B cell (primary cell): Measurements from ENCODE around the gene KIF26B. TPM values are rescaled to one million over a fixed set of nuclear protein-coding genes. Genes with fewer than 3 reads are reported as not detected.

Source experiments
- ATAC-seq: fragments of 200-7000 bp; cut with Tn5 transposase; one replicate; pipeline ENCODE4 v1.10.0; 2021; ENCODE audit warnings: low read depth, mild to moderate bottlenecking, moderate number of reproducible peaks, moderate library complexity
- CTCF ChIA-PET: fragments of 350-600 bp; sonication (Branson Sonifier 250); formaldehyde crosslinking; loops from one replicate; lab custom pipeline; 2021; ENCODE audit warnings: antibody characterized with exemption, inconsistent platforms; lab: Charles Lee
- POLR2A ChIA-PET: fragments of 350-600 bp; sonication (Branson Sonifier 250); formaldehyde crosslinking; loops from one replicate; lab custom pipeline; 2021; ENCODE audit warnings: antibody characterized with exemption; lab: Charles Lee
- DNase-seq: peaks from one replicate; pipeline ENCODE4 v3.0.0; 2013
- H2AFZ ChIP-seq: 2 replicates; pipeline ENCODE4 v1.6.1; 2012; ENCODE audit warnings: mild to moderate bottlenecking, low read depth, low read length; ENCODE audit not compliant: insufficient read depth, poor library complexity, severe bottlenecking
- H3K27ac ChIP-seq, 2 donors: 1 replicate in 1 of 2; 2 replicates in 1 of 2; pipeline ENCODE4 v1.5.1; 2012 to 2013; ENCODE audit warnings: low read length in 2 of 2, mild to moderate bottlenecking in 2 of 2, moderate library complexity in 1 of 2
- H3K27me3 ChIP-seq, 4 experiments: fragments of 200-600 bp in 1 of 4; sonication (generic) in 1 of 4; replicated peaks in 1 of 4; 1 replicate in 2 of 4; 2 replicates in 2 of 4; pipeline versions ENCODE4 v1.6.1 to v1.7.0; 2013 to 2016; ENCODE audit warnings: low read length in 3 of 4, mild to moderate bottlenecking in 2 of 4, mixed read lengths in 1 of 4, moderate library complexity in 1 of 4; ENCODE audit not compliant: insufficient read depth in 4 of 4, control insufficient read depth in 3 of 4; ENCODE audit errors: control extremely low read depth in 1 of 4
- H3K36me3 ChIP-seq, 2 experiments: replicated peaks in 1 of 2; 1 replicate in 1 of 2; 2 replicates in 1 of 2; pipeline versions ENCODE4 v1.6.1 to v1.7.1; 2013; ENCODE audit warnings: low read length in 1 of 2; ENCODE audit not compliant: insufficient read depth in 2 of 2, control insufficient read depth in 1 of 2; ENCODE audit errors: control extremely low read depth in 1 of 2, extremely low read depth in 1 of 2
- H3K4me1 ChIP-seq, 2 donors: fragments of 200-600 bp in 1 of 2; sonication (generic) in 1 of 2; 1 replicate in 1 of 2; 2 replicates in 1 of 2; pipeline versions ENCODE4 v1.5.1 to v1.6.1; 2013 to 2017; ENCODE audit warnings: low read length in 2 of 2; ENCODE audit not compliant: control insufficient read depth in 2 of 2, insufficient read depth in 2 of 2
- H3K4me2 ChIP-seq: replicated peaks from 2 replicates; pipeline ENCODE3; 2012; ENCODE audit warnings: mild to moderate bottlenecking, low read depth, low read length; ENCODE audit not compliant: poor library complexity, severe bottlenecking
- H3K4me3 ChIP-seq, 5 experiments: fragments of 200-600 bp in 1 of 5; sonication (generic) in 1 of 5; 1 replicate in 3 of 5; 2 replicates in 2 of 5; pipeline versions ENCODE4 v1.5.1 to v1.7.0; 2011 to 2016; ENCODE audit warnings: low read length in 4 of 5, mild to moderate bottlenecking in 4 of 5, low read depth in 2 of 5, control low read depth in 1 of 5, moderate library complexity in 1 of 5; ENCODE audit not compliant: insufficient read depth in 1 of 5; ENCODE audit errors: control extremely low read depth in 1 of 5, extremely low read depth in 1 of 5
- H3K79me2 ChIP-seq: fragments of 200-600 bp; sonication (generic); one replicate; pipeline ENCODE4 v1.6.0; 2016; ENCODE audit warnings: low read length; ENCODE audit not compliant: control insufficient read depth, insufficient read depth
- H3K9ac ChIP-seq: fragments of 200-600 bp; sonication (generic); 2 replicates; pipeline ENCODE4 v1.6.1; 2017; ENCODE audit warnings: mild to moderate bottlenecking, low read length, moderate library complexity
- H3K9me3 ChIP-seq, 3 donors: one replicate each; pipeline versions ENCODE4 v1.6.1 to v1.7.1; 2013; ENCODE audit warnings: low read length in 2 of 3; ENCODE audit not compliant: control insufficient read depth in 2 of 3, insufficient read depth in 1 of 3; ENCODE audit errors: control extremely low read depth in 1 of 3
- H4K20me1 ChIP-seq: 2 replicates; pipeline ENCODE4 v1.6.0; 2012; ENCODE audit warnings: mild to moderate bottlenecking, low read length; ENCODE audit not compliant: insufficient read depth, control insufficient read depth, poor library complexity, severe bottlenecking
- H3K27ac Mint-ChIP-seq: one replicate; pipeline ENCODE4 v1.8.0; 2021; ENCODE audit warnings: mixed read lengths
- H3K27me3 Mint-ChIP-seq: one replicate; pipeline ENCODE4 v1.8.0; 2021; ENCODE audit warnings: mixed read lengths
- H3K4me1 Mint-ChIP-seq: one replicate; pipeline ENCODE4 v1.8.0; 2021; ENCODE audit warnings: mixed read lengths
- H3K4me3 Mint-ChIP-seq: one replicate; pipeline ENCODE4 v1.8.0; 2021; ENCODE audit warnings: mixed read lengths
- H3K9me3 Mint-ChIP-seq: one replicate; pipeline ENCODE4 v1.8.0; 2022; ENCODE audit warnings: mixed read lengths; ENCODE audit not compliant: insufficient read depth
- CTCF ChIP-seq: fragments of 200-600 bp; IDR thresholded peaks from one replicate; pipeline ENCODE4 v1.8.0; 2022; ENCODE audit warnings: antibody characterized with exemption, mild to moderate bottlenecking
- EZH2 ChIP-seq: IDR thresholded peaks from 2 replicates; pipeline ENCODE4 v1.6.1; 2012; ENCODE audit warnings: borderline replicate concordance, low read depth, mild to moderate bottlenecking, moderate library complexity, low read length; ENCODE audit not compliant: insufficient read depth, poor library complexity, severe bottlenecking
- WGBS: methylation state at CpG from one replicate; pipeline ENCODE4 v1.1.5; 2013; ENCODE audit warnings: missing lambda C conversion rate; ENCODE audit not compliant: insufficient coverage; 5-methylcytosine and 5-hydroxymethylcytosine counted together
- intact Hi-C: fragments of 100-400 bp; cut with micrococcal nuclease; formaldehyde crosslinking; loops from one replicate; pipeline ENCODE4 v1.10.0; 2022
- polyA plus RNA-seq: library from polyadenylated mRNA; depleted of rRNA; stranded (reverse); fragments of >200 nt; gene quantifications from 2 replicates; pipeline ENCODE4 v1.2.3, GENCODE V29; 2012
- total RNA-seq, 2 donors: library from RNA; stranded (reverse); fragments of 120-200 nt in 1 of 2; gene quantifications; 1 replicate in 1 of 2; 2 replicates in 1 of 2; pipeline versions ENCODE4 v1.2.3 to v1.2.4, GENCODE V29; 2013 to 2022

Gene KIF26B
- total and polyA plus RNA-seq, 2 donors (not counting 1 experiment from before 2014, with no cell fraction given), result 0.62 TPM; not detected in 1

- Histone ChIP-seq H2AFZ (no peak overlapping the region), H3K4me3 (no peak overlapping the region), H4K20me1 (no peaks in the 10 kb centered on the region), H3K27me3 (no peaks in the 10 kb centered on the region), H3K79me2 (no peaks in the 10 kb centered on the region), H3K4me2 (no peak overlapping the region), H3K36me3 (no peaks in the 10 kb centered on the region), H3K27ac (no peak overlapping the region), H3K4me1 (no peaks in the 10 kb centered on the region), H3K9me3 (no peaks in the 10 kb centered on the region), H3K9ac (no peak overlapping the region)
- intact Hi-C loops, result no loop called here
- Mint-ChIP-seq H3K9me3 (no peaks in the 10 kb centered on the region), H3K4me1 (no peaks in the 10 kb centered on the region), H3K27me3 (peaks cover 11% of the 10 kb centered on the region), H3K4me3 (no peak overlapping the region), H3K27ac (no peak overlapping the region)
- ChIA-PET POLR2A (no interaction called here), CTCF (no interaction called here)
- DNase-seq (no peak), ATAC-seq (no peak)
- WGBS, result 83% methylated on average over 5 of the region's 9 CpGs
- TF ChIP-seq EZH2 (no peak), CTCF (no peak)
Observed at GRCh38 chr1:245432228-245432875, 277.6 kb downstream of the KIF26B start.

GRCh38 chr1:245433561-245433960 lies 278.8 kb downstream of the KIF26B start:
- ATAC-seq, result no peak
- ChIA-PET CTCF (no interaction called here), POLR2A (no interaction called here)
- Histone ChIP-seq H3K27me3 (no peaks in the 10 kb centered on the region), H3K27ac (no peak overlapping the region), H3K4me2 (no peak overlapping the region), H2AFZ (no peak overlapping the region), H3K79me2 (no peaks in the 10 kb centered on the region), H3K4me1 (no peaks in the 10 kb centered on the region), H3K36me3 (no peaks in the 10 kb centered on the region), H4K20me1 (no peaks in the 10 kb centered on the region), H3K9ac (no peak overlapping the region), H3K9me3 (no peaks in the 10 kb centered on the region), H3K4me3 (no peak overlapping the region)
- intact Hi-C loops, result no loop called here
- DNase-seq, result no peak
- WGBS, result no CpG with 5 or more reads among the region's 2 CpGs
- no peaks in the 10 kb centered on the region for H3K4me1 Mint-ChIP-seq
- H3K9me3 Mint-ChIP-seq, result no peaks in the 10 kb centered on the region
- H3K27me3 Mint-ChIP-seq, result peaks cover 17% of the 10 kb centered on the region
- TF ChIP-seq EZH2, result no peak
- TF ChIP-seq CTCF, result no peak
- H3K4me3 Mint-ChIP-seq, result no peak overlapping the region
- H3K27ac Mint-ChIP-seq, result no peak overlapping the region
